ENCODE data around the gene MAOA. TPM values are rescaled to one million over a fixed set of nuclear protein-coding genes. Genes with fewer than 3 reads are reported as not detected.
"Not testable (repeated sequence)": the region's sequence is repeated elsewhere in the genome, so short reads cannot be mapped to it uniquely, and the experiment has no call there.

Gene MAOA
- total RNA-seq (ENCODE audit: low replicate concordance): 4.7 and 9.6 TPM in 2 replicates

DNA sequence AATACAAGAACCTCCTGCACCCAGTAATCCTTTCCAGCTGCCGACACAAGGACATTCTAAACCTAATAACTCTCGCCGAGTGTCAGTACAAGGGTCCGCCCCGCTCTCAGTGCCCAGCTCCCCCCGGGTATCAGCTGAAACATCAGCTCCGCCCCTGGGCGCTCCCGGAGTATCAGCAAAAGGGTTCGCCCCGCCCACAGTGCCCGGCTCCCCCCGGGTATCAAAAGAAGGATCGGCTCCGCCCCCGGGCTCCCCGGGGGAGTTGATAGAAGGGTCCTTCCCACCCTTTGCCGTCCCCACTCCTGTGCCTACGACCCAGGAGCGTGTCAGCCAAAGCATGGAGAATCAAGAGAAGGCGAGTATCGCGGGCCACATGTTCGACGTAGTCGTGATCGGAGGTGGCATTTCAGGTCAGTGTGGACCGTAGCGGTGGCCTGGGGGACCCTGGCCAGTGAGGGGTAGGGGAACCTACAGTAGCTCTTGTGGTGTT lies at the start of gene MAOA:
MAOA (plus strand) TSS at position 295 of the 490 bp plus-strand sequence; CDS start at position 338, 43 bp downstream.
- no peak for DNase-seq (ENCODE audit: low read depth)
- TF ChIP-seq, protein P1, sequence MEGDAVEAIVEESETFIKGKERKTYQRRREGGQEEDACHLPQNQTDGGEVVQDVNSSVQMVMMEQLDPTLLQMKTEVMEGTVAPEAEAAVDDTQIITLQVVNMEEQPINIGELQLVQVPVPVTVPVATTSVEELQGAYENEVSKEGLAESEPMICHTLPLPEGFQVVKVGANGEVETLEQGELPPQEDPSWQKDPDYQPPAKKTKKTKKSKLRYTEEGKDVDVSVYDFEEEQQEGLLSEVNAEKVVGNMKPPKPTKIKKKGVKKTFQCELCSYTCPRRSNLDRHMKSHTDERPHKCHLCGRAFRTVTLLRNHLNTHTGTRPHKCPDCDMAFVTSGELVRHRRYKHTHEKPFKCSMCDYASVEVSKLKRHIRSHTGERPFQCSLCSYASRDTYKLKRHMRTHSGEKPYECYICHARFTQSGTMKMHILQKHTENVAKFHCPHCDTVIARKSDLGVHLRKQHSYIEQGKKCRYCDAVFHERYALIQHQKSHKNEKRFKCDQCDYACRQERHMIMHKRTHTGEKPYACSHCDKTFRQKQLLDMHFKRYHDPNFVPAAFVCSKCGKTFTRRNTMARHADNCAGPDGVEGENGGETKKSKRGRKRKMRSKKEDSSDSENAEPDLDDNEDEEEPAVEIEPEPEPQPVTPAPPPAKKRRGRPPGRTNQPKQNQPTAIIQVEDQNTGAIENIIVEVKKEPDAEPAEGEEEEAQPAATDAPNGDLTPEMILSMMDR (IDR thresholded peaks at IDR 0.05; ENCODE audit: insufficient read depth, low read length): no peak
- H3K4me3 ChIP-seq (ENCODE audit: low read depth, low read length): peak within 1 kb of the TSS; percentile 67

GRCh38 chrX:43612400-43612799 lies 43.7 kb upstream of the MAOA start:
- DNase-seq (ENCODE audit: low read depth): no peak
- TF ChIP-seq, protein P1 (IDR thresholded peaks at IDR 0.05; ENCODE audit: insufficient read depth, low read length): no peak
- H3K4me3 ChIP-seq (ENCODE audit: low read depth, low read length): no peak overlapping the region

DNA sequence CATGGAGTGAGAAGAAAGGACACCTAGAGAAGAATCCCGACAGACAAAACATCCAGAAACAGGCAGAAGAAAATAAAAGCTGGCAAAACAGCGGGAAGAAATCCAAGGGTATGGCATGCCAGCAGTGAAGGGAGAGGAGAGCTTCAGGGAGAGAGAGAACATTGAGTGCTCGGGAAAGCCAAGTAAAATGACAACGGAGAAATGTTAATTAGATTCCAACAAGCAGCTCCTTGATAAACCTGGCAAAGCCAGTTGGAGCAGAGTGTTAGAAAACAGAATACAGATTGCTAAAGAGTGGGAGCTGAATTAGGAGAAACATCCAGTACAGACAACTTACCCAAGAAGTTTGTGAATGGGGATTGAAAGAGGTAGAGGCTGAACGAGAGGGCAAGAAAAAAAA lies 40.4 kb upstream of the MAOA start:
- H3K4me3 ChIP-seq (ENCODE audit: low read depth, low read length): no peak overlapping the region
- no peak for DNase-seq (ENCODE audit: low read depth)
- TF ChIP-seq, protein P1 (IDR thresholded peaks at IDR 0.05; ENCODE audit: insufficient read depth, low read length): no peak

DNA sequence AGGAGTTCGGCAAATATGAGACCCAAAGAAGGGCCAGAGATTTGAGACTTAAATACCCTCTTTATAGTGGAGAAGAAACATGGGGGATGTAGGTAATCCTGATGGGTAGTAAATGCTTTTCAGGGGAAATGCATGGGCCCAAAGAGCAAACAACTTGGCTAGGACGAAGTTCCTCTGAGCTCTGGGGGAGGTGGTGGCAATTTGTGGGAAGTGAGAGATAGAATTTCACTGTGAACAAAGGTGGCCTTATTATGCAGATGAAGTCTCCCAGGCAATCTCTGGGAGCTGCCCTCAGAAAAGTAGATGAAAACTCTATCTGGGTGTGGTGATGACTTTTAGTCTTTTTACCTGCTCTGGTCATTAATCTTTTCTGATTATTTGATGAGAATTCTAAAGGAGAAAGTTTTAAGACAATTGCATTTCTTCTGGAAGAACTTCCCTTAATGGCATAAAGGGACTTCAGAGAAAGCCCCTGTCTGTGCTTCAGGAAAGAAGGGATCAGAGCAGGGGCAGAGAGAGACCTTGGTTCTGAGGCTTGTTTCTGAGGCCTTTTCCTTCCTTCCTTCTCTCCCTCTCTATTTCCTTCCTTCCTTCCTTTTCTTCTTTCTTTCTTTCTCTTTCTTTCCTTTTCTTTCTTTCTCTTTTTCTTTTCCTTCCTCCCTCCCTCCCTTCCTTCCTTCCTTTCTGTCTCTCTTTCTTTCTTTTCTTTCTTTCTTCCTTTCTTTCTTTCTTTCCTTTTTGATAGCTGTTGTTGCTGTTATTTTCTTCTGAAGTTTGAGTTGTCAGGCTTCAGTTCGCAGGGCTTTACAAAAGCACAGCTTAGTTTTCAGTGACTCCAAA lies 37.5 kb upstream of the MAOA start:
- no peak overlapping the region for H3K4me3 ChIP-seq (ENCODE audit: low read depth, low read length)
- TF ChIP-seq, protein P1 (IDR thresholded peaks at IDR 0.05; ENCODE audit: insufficient read depth, low read length): no peak
- DNase-seq (ENCODE audit: low read depth): no peak

- H3K4me3 ChIP-seq (ENCODE audit: low read depth, low read length); DNase-seq (ENCODE audit: low read depth): not testable (repeated sequence)
Measured at GRCh38 chrX:43619861-43620260, 36.2 kb upstream of the MAOA start.

DNA sequence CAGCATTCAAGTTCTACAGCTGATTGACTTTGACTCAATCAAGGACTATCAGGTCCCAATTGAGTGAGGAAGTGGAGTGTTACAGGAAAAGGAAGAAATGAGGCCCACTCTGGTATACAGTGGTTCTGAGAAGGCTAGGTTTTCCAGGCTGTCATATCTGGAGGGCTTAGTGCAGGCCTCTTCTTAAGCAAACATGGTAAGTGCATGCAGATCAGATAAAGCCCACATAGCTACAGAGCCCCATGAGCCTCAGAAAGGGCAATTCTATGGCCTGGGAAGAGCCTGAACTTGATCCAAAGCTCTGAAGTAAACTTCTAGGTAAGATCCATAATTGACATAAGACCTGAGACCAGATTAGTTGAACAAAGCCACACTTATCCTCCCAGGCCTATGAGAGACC lies 29.0 kb upstream of the MAOA start:
- TF ChIP-seq, protein P1 (IDR thresholded peaks at IDR 0.05; ENCODE audit: insufficient read depth, low read length): no peak
- no peak overlapping the region for H3K4me3 ChIP-seq (ENCODE audit: low read depth, low read length)
- no peak for DNase-seq (ENCODE audit: low read depth)

DNA sequence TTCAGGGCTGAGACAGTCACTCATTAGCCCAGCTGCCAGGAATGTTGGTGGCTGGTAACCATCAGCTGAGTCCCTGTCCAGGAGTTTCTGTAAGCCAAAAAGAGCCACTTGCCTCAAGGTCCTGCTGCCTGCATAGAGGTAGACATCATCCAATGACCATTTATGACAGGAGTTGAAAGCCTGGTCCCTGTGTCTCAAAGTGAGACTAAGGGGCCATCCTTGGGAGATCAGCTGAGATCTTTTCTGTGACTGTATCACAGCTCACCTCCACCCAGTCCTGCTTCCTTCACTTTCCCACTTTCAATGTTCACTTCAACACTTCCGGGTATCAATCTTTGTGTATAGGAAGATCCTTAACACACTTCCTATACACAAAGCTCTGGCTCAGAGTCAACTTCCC lies 28.4 kb upstream of the MAOA start:
- H3K4me3 ChIP-seq (ENCODE audit: low read depth, low read length): no peak overlapping the region
- DNase-seq (ENCODE audit: low read depth): no peak
- TF ChIP-seq, protein P1 (IDR thresholded peaks at IDR 0.05; ENCODE audit: insufficient read depth, low read length): no peak
